HG02798 (cell line): Measurements from ENCODE around the gene ITPKC.
"Not testable (repeated sequence)": the region's sequence is repeated elsewhere in the genome, so short reads cannot be mapped to it uniquely, and the experiment has no call there.

Experiments
- ATAC-seq: cut with Tn5 transposase; IDR thresholded peaks from one replicate; pipeline ENCODE4 v1.9.1; 2021; ENCODE audit warnings: mild to moderate bottlenecking; ENCODE audit not compliant: unreplicated experiment, poor library complexity

Gene ITPKC

GRCh38 chr19:40758491-40758890, 41.6 kb downstream of the ITPKC start:
- ATAC-seq = no peak

GRCh38 chr19:40759352-40759751, 42.4 kb downstream of the ITPKC start:
- no peak for ATAC-seq

- no peak for ATAC-seq
Observed at GRCh38 chr19:40762754-40763470, 46.0 kb downstream of the ITPKC start.

DNA sequence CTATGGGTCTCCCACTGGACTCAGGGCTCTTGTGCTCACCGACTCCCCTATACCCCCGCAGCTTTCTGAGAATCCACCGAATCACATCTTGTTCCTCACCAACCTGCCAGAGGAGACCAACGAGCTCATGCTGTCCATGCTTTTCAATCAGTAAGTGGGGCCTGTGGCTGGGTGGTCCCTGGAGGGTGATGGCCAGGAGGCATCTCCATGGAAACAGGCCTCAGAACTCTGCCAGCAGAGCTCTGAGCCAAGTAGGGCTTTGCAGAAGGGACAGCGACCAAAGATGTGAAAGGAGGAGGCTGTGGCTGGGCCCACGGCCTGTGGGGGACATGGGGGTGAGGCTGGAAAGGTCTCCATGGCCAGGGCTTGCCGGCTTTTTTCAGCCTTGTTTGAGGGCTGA, 46.6 kb downstream of the ITPKC start:
- ATAC-seq = no peak

GRCh38 chr19:40763963-40764362, 47.1 kb downstream of the ITPKC start:
- ATAC-seq = no peak

DNA sequence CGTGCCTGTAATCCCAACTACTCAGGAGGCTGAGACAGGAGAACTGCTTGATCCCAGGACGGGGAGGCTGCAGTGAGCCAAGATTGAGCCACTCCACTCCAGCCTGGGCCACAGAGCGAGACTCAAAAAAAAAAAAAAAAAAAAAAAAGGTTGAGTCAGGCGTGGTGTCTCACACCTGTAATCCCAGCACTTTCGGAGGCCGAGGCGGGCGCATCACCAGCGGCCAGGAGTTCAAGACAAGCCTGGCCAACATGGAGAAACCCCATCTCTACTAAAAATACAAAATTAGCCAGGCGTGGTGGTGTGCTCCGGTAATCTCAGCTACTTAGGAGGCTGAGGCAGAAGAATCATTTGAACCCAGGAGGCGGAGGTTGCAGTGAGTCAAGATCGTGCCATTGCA, 49.5 kb downstream of the ITPKC start:
- not testable (repeated sequence) for ATAC-seq

DNA sequence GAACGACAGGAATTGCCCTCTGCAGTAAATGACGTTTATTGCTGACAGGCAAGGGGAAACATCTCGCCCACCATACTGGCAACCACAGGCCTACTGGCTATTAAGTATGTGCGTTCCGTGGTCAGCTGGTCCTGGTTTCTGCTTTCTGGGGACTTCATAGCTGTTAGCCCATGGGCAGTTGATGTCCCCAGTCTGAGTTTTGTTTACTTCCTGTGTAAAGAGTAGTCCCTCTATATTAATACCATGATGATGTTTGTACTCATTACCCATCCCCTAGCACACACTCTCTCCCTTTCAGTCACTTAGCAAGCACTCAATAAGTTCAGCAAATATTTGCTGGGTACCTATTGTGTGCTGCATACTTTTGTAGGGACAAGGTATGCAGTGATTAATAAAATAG, 52.0 kb downstream of the ITPKC start:
- ATAC-seq = no peak

- ATAC-seq = not testable (repeated sequence)
Observed at GRCh38 chr19:40771101-40771862, 54.4 kb downstream of the ITPKC start.

- no peak for ATAC-seq
Observed at GRCh38 chr19:40774916-40775631, 58.2 kb downstream of the ITPKC start, which contains the start of gene MIA. TSS of gene MIA (plus strand) at chr19:40775521. CDS start at chr19:40775543, 22 bp downstream.

DNA sequence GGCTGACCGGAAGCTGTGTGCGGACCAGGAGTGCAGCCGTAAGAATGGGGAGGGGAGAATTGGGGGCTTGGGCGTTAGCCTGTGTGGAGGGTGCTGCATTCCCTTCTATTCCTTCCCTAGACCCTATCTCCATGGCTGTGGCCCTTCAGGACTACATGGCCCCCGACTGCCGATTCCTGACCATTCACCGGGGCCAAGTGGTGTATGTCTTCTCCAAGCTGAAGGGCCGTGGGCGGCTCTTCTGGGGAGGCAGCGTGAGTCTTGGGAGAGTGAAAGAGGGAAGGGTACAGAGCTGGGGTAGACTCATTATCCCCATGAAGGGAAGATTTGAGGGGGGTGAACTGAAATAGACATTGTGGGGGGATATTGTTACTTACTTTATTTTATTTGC, 58.7 kb downstream of the ITPKC start:
- ATAC-seq = no peak

GRCh38 chr19:40776364-40776763, 59.5 kb downstream of the ITPKC start:
- ATAC-seq = no peak

DNA sequence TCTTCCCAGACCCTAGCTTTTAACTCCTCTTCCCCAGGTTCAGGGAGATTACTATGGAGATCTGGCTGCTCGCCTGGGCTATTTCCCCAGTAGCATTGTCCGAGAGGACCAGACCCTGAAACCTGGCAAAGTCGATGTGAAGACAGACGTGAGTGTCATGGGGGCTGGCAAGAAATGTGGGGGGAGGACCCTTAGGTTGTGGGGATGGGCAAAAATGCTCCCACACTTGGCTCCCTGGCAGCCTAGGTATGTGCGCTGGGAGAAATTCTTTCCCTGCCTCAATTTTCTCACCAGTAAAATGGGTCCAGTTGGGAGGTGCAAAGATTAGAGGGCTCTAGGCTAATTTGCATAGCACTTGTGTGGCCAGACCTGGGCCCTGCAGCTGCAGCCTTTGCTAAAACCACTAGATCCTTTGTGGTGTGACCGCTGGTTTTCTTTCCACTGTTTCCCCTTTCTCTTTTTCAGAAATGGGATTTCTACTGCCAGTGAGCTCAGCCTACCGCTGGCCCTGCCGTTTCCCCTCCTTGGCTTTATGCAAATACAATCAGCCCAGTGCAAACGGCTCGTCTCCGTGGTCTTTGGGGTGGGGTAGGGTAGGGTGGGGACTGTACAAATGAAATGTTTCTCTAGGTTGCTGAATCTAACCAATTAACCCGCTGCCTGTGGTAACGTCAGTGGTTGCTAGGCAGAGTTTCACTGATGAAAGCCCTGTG, 60.2 kb downstream of the ITPKC start:
- peak; percentile 68 for ATAC-seq

GRCh38 chr19:40777645-40777936, 60.7 kb downstream of the ITPKC start:
- ATAC-seq = no peak

- peak; percentile 78 for ATAC-seq
Observed at GRCh38 chr19:40777937-40778705, 61.2 kb downstream of the ITPKC start, which contains the start of gene RAB4B. TSS of gene RAB4B (plus strand) at chr19:40778247. CDS start at chr19:40778376, 129 bp downstream.

GRCh38 chr19:40778706-40779284, 61.9 kb downstream of the ITPKC start:
- no peak for ATAC-seq

GRCh38 chr19:40780582-40780981, 63.7 kb downstream of the ITPKC start:
- no peak for ATAC-seq

DNA sequence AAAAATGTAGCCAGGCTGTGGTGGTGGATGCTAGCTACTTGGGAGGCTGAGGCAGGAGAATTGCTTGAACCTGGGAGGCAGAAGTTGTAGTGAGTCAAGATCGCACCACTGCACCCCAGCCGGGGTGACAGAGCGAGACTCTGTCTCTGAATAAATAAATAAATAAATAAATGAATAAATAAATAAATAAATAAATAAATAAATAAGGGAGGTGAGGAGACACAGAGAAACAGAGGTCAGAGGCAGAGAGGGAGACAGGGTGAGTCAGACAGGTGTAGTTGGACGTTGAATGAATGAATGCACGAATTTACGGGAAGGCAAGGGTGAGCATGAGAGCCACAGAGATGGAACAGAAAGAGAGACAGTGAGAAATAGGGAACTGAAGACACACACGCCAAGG, 64.2 kb downstream of the ITPKC start:
- ATAC-seq = no peak

GRCh38 chr19:40783711-40784110, 66.8 kb downstream of the ITPKC start:
- no peak for ATAC-seq

GRCh38 chr19:40784146-40784545, 67.2 kb downstream of the ITPKC start:
- not testable (repeated sequence) for ATAC-seq
